ENCODE results near the gene JAKMIP1. TPM values are rescaled to one million over a fixed set of nuclear protein-coding genes. Genes with fewer than 3 reads are reported as not detected.

Gene JAKMIP1
- total RNA-seq, 1 donor from 2014 or later = 5.5 TPM

DNA sequence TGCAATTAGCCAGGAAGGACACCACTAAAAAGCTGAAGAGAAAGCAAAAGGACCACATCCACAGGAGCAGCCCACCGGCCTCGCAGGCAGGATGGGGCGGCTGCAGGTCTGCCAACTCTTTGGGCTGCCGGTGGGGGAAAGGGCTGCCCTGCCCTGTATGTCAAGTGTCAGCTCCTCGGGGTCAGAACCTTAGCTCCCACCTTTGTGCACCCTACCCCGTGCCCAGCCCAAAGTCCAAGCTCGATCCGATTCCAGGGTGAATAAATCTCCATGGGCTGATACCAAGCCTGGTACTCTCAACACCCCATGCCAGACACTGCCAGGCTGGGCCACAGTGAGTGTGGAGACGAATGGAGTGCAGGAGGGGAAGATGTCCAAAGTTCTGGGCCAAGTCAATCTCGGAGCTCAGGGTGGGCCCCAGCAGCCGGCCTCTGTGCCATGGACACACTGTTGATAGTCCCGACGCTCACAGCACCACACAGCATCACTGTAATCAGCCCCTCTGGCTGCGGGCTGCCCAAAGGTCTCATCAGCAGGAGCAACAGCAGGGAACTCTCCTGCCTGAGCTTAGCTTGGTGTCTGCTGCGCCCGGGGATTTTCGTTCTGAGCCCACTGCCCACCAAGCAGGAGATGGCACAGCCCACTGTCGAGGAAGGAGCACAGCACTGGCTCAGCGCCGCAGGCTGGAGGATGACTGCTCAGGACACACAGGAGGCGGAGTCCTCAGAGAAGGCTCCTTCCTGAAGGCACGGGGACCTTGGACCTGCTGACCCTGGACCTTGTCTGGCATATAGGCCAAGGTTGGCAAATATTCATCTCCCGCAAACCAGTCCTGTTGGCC lies 84.4 kb downstream of the JAKMIP1 start:
- no peak overlapping the region for H3K9ac ChIP-seq
- no peaks in the 10 kb centered on the region for H3K36me3 ChIP-seq
- no peaks in the 10 kb centered on the region for H3K9me3 Mint-ChIP-seq
- peaks cover 16% of the 10 kb centered on the region for H3K4me1 Mint-ChIP-seq
- no peak overlapping the region for H3K4me3 Mint-ChIP-seq
- H3K27ac ChIP-seq = no peak overlapping the region
- DNase-seq (ENCODE audit: low spot score) = no peak
- H3K27me3 Mint-ChIP-seq (ENCODE audit: insufficient read depth, low read depth) = peaks cover 20% of the 10 kb centered on the region
- H3K36me3 Mint-ChIP-seq = no peaks in the 10 kb centered on the region
- no peaks in the 10 kb centered on the region for H4K20me1 ChIP-seq (ENCODE audit: low read depth)
- H3K9me3 ChIP-seq (ENCODE audit: low read depth) = no peaks in the 10 kb centered on the region
- TF ChIP-seq, protein P1, sequence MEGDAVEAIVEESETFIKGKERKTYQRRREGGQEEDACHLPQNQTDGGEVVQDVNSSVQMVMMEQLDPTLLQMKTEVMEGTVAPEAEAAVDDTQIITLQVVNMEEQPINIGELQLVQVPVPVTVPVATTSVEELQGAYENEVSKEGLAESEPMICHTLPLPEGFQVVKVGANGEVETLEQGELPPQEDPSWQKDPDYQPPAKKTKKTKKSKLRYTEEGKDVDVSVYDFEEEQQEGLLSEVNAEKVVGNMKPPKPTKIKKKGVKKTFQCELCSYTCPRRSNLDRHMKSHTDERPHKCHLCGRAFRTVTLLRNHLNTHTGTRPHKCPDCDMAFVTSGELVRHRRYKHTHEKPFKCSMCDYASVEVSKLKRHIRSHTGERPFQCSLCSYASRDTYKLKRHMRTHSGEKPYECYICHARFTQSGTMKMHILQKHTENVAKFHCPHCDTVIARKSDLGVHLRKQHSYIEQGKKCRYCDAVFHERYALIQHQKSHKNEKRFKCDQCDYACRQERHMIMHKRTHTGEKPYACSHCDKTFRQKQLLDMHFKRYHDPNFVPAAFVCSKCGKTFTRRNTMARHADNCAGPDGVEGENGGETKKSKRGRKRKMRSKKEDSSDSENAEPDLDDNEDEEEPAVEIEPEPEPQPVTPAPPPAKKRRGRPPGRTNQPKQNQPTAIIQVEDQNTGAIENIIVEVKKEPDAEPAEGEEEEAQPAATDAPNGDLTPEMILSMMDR (IDR thresholded peaks at IDR 0.05) = no peak
- TF ChIP-seq EZH2phosphoT487 (IDR thresholded peaks at IDR 0.05) = no peak
- no peak overlapping the region for H3K4me2 ChIP-seq
- peaks cover 6% of the 10 kb centered on the region for H3K4me1 ChIP-seq
- no peaks in the 10 kb centered on the region for H3F3A ChIP-seq (ENCODE audit: low read depth)
- H3K79me2 ChIP-seq (ENCODE audit: low read depth) = no peaks in the 10 kb centered on the region
- H2AFZ ChIP-seq (replicated peaks) = no peak overlapping the region
- H3K27me3 ChIP-seq = no peaks in the 10 kb centered on the region
- H3K4me3 ChIP-seq = no peak overlapping the region
- no peak overlapping the region for H3K27ac Mint-ChIP-seq

DNA sequence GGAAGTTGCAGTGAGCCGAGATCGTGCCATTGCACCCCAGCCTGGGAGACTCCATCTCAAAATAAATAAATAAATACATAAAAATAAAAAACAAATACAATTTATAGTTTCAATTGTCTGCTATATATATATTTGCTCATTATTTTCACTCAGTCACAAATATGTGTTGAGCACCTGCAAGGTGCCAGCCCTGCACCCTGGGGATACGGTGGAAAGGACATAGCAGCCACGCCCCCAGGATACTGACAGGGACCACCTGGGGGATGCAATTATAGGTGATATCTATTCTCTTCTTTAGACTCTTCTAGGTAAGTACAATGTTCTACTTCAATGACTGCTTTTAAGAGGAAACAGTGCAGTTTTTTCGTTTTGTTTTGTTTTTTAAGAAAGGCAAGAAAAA lies 85.0 kb downstream of the JAKMIP1 start:
- Histone ChIP-seq H3K4me3 (no peak overlapping the region), H3F3A (ENCODE audit: low read depth) (no peaks in the 10 kb centered on the region), H3K36me3 (no peaks in the 10 kb centered on the region), H3K9ac (no peak overlapping the region), H3K27ac (no peak overlapping the region), H3K4me1 (peaks cover 6% of the 10 kb centered on the region), H3K27me3 (no peaks in the 10 kb centered on the region), H2AFZ (replicated peaks) (no peak overlapping the region), H3K79me2 (ENCODE audit: low read depth) (no peaks in the 10 kb centered on the region), H3K9me3 (ENCODE audit: low read depth) (no peaks in the 10 kb centered on the region), H4K20me1 (ENCODE audit: low read depth) (no peaks in the 10 kb centered on the region), H3K4me2 (no peak overlapping the region)
- H3K9me3 Mint-ChIP-seq = no peaks in the 10 kb centered on the region
- peaks cover 19% of the 10 kb centered on the region for H3K27me3 Mint-ChIP-seq (ENCODE audit: insufficient read depth, low read depth)
- TF ChIP-seq EZH2 (IDR thresholded peaks at IDR 0.05) = no peak
- TF ChIP-seq, protein P1 (IDR thresholded peaks at IDR 0.05) = no peak
- no peak overlapping the region for H3K27ac Mint-ChIP-seq
- H3K4me1 Mint-ChIP-seq = peaks cover 16% of the 10 kb centered on the region
- no peak overlapping the region for H3K4me3 Mint-ChIP-seq
- no peak for DNase-seq (ENCODE audit: low spot score)
- no peaks in the 10 kb centered on the region for H3K36me3 Mint-ChIP-seq

DNA sequence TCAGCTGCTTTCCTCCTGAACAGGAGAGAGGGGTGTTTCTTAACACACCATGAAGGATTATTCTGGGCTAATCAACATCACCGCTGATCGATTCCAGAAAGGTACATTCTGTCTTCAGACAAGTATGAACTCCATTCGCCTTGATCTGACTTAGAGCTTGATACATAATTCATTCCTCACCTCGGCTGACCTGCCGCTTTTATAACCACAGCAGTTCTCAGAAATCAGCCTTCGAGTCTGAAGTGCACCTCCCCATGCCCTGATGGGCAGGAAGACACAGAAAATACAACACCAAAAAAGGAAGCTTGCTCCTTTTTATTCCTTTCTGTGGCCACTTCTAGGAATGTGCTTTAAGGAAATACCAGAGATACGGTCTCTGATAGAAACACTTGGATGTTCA lies 85.7 kb downstream of the JAKMIP1 start:
- Mint-ChIP-seq H3K9me3 (no peaks in the 10 kb centered on the region), H3K4me3 (no peak overlapping the region), H3K27me3 (ENCODE audit: insufficient read depth, low read depth) (peaks cover 17% of the 10 kb centered on the region), H3K4me1 (peaks cover 17% of the 10 kb centered on the region), H3K36me3 (no peaks in the 10 kb centered on the region), H3K27ac (no peak overlapping the region)
- Histone ChIP-seq H3K4me2 (no peak overlapping the region), H3K79me2 (ENCODE audit: low read depth) (no peaks in the 10 kb centered on the region), H3K36me3 (no peaks in the 10 kb centered on the region), H3K27ac (no peak overlapping the region), H4K20me1 (ENCODE audit: low read depth) (no peaks in the 10 kb centered on the region), H3F3A (ENCODE audit: low read depth) (no peaks in the 10 kb centered on the region), H3K9ac (no peak overlapping the region), H3K9me3 (ENCODE audit: low read depth) (no peaks in the 10 kb centered on the region), H3K27me3 (no peaks in the 10 kb centered on the region), H3K4me1 (peaks cover 5% of the 10 kb centered on the region), H3K4me3 (no peak overlapping the region), H2AFZ (replicated peaks) (no peak overlapping the region)
- DNase-seq (ENCODE audit: low spot score) = no peak
- no peak for TF ChIP-seq EZH2 (IDR thresholded peaks at IDR 0.05)
- TF ChIP-seq EZH2phosphoT487 (IDR thresholded peaks at IDR 0.05) = no peak
- TF ChIP-seq, protein P1 (IDR thresholded peaks at IDR 0.05) = no peak

All from neural progenitor cell (in vitro differentiated cells).